K562 (cell line): Measurements from ENCODE around the gene TBC1D7. TPM values are rescaled to one million over a fixed set of nuclear protein-coding genes. Genes with fewer than 3 reads are reported as not detected.

Experiments
- ATAC-seq: fragments of 200-7000 bp; cut with Tn5 transposase; 3 replicates; pipeline ENCODE4 v1.9.1; 2020; ENCODE audit warnings: moderate library complexity
- BruUV-seq: library from RNA; stranded (reverse); fragments of 400-500 nt; replicated peaks from 2 replicates; lab custom pipeline; 2021; lab: Mats Ljungman, UMichigan
- CTCF ChIA-PET: fragments of 300-600 bp; formaldehyde crosslinking; extraction: SDS; loops from one replicate; lab custom pipeline; 2021; ENCODE audit warnings: low intra/inter-chr PET ratio; lab: Yijun Ruan, JAX
- POLR2A ChIA-PET: fragments of 300-600, 350-650 bp; sonication (Branson Sonifier 250); formaldehyde crosslinking; extraction: SDS; loops from one replicate; lab custom pipeline; 2021; ENCODE audit warnings: antibody characterized with exemption, inconsistent platforms; lab: Yijun Ruan, JAX
- DNase-seq, 4 experiments: peaks; one replicate each; pipeline versions ENCODE4 v3.0.0 to v3.0.0-alpha.2; 2011 to 2018; ENCODE audit warnings: low spot score in 3 of 4, mixed read lengths in 3 of 4; ENCODE audit errors: extremely low read depth in 1 of 4
- FAIRE-seq: peaks from 2 replicates; lab custom pipeline; 2011; peaks lifted over from hg19 to GRCh38; lab: Jason Lieb, UNC
- H2AFZ ChIP-seq: 2 replicates; pipeline ENCODE4 v1.6.0; 2011; ENCODE audit warnings: low read depth, low read length, control low read depth, inconsistent platforms
- H3K27ac ChIP-seq: fragments of 200-600 bp; 3 replicates; pipeline ENCODE4 v1.8.0; 2011; ENCODE audit warnings: low read depth, mild to moderate bottlenecking, control low read depth, inconsistent platforms, low read length, moderate library complexity, mixed read lengths; ENCODE audit errors: extremely low read depth
- H3K27me3 ChIP-seq, 2 experiments: fragments of 300-600 bp in 1 of 2; 2 replicates in 1 of 2; 3 replicates in 1 of 2; pipeline versions ENCODE4 v1.6.0 to v1.8.0; 2011; ENCODE audit warnings: inconsistent platforms in 2 of 2, low read length in 2 of 2, mild to moderate bottlenecking in 1 of 2, mixed read lengths in 1 of 2, moderate library complexity in 1 of 2; ENCODE audit not compliant: control insufficient read depth in 2 of 2, insufficient read depth in 2 of 2
- H3K36me3 ChIP-seq: fragments of 300-600 bp; 3 replicates; pipeline ENCODE4 v1.8.0; 2011; ENCODE audit warnings: mild to moderate bottlenecking, low read length, inconsistent platforms; ENCODE audit not compliant: control insufficient read depth, insufficient read depth
- H3K4me1 ChIP-seq, 2 experiments: fragments of 200-600 bp in 1 of 2; replicated peaks in 1 of 2; 2 replicates in 1 of 2; 3 replicates in 1 of 2; pipeline versions ENCODE4 v1.5.1 to v1.8.0; 2011; ENCODE audit warnings: inconsistent platforms in 2 of 2, low read length in 2 of 2, mild to moderate bottlenecking in 1 of 2, mixed read lengths in 1 of 2, moderate library complexity in 1 of 2; ENCODE audit not compliant: control insufficient read depth in 2 of 2, insufficient read depth in 2 of 2
- H3K4me2 ChIP-seq: 2 replicates; pipeline ENCODE4 v1.6.1; 2011; ENCODE audit warnings: low read length, control low read depth, inconsistent platforms, mixed read lengths; ENCODE audit not compliant: insufficient read depth
- H3K4me3 ChIP-seq: fragments of 200-600 bp; sonication (generic), shearing (Covaris generic); 2 replicates; pipeline ENCODE4 v1.5.1; 2016; ENCODE audit warnings: control low read depth, inconsistent platforms
- H3K79me2 ChIP-seq: fragments of 200-600 bp; 3 replicates; pipeline ENCODE4 v1.8.0; 2011; ENCODE audit warnings: low read length, inconsistent platforms; ENCODE audit not compliant: control insufficient read depth, insufficient read depth
- H3K9ac ChIP-seq, 2 experiments: 2 replicates each; pipeline versions ENCODE4 v1.6.0 to v1.6.1; 2011; ENCODE audit warnings: low read depth in 2 of 2, low read length in 2 of 2, control low read depth in 1 of 2, inconsistent platforms in 1 of 2, mild to moderate bottlenecking in 1 of 2, mixed read lengths in 1 of 2; ENCODE audit not compliant: insufficient read depth in 1 of 2
- H3K9me1 ChIP-seq: one replicate; pipeline ENCODE4 v1.6.0; 2011; ENCODE audit warnings: inconsistent platforms, mild to moderate bottlenecking, low read length, moderate library complexity; ENCODE audit not compliant: control insufficient read depth, insufficient read depth
- H3K9me3 ChIP-seq: replicated peaks from 2 replicates; pipeline ENCODE4 v1.5.1; 2011; ENCODE audit warnings: low read depth, low read length, inconsistent platforms; ENCODE audit not compliant: control insufficient read depth, insufficient read depth
- H4K20me1 ChIP-seq: replicated peaks from 2 replicates; pipeline ENCODE4 v1.6.1; 2011; ENCODE audit warnings: low read length, inconsistent platforms, mixed read lengths; ENCODE audit not compliant: control insufficient read depth, insufficient read depth
- ATF3 ChIP-seq, 2 experiments: fragments of 450-650 bp in 1 of 2; sonication (generic) in 1 of 2; formaldehyde crosslinking in 1 of 2; IDR thresholded peaks in 1 of 2; conservative IDR thresholded peaks in 1 of 2; 2 replicates each; pipeline versions ENCODE4 v1.6.1 to v1.8.1; 2016 to 2023; ENCODE audit warnings: mild to moderate bottlenecking in 2 of 2, moderate library complexity in 2 of 2, inconsistent platforms in 1 of 2, missing genetic modification reagents in 1 of 2
- MAZ ChIP-seq, 2 experiments: fragments of 450-650 bp in 1 of 2; sonication (generic) in 1 of 2; formaldehyde crosslinking; IDR thresholded peaks in 1 of 2; conservative IDR thresholded peaks in 1 of 2; 2 replicates each; pipeline versions ENCODE4 v1.4.0 to v1.5.0; 2020; ENCODE audit warnings: mild to moderate bottlenecking in 1 of 2, missing genetic modification reagents in 1 of 2
- PHB ChIP-seq: fragments of 250-450 bp; sonication (Bioruptor Pico); IDR thresholded peaks from 2 replicates; pipeline ENCODE4 v1.5.0; 2021
- RBM25 ChIP-seq: fragments of 200-400 bp; formaldehyde crosslinking; IDR thresholded peaks from 2 replicates; pipeline ENCODE4 v1.6.1; 2018; ENCODE audit warnings: low read length, low read depth, moderate library complexity; ENCODE audit not compliant: severe bottlenecking
- RFX5 ChIP-seq: IDR thresholded peaks from 2 replicates; pipeline ENCODE4 v1.6.1; 2011; ENCODE audit warnings: low read depth, mild to moderate bottlenecking, improper control_type of control experiment, low read length
- SMAD4 ChIP-seq: fragments of 250-450 bp; sonication (Bioruptor Pico); conservative IDR thresholded peaks from 2 replicates; pipeline ENCODE4 v1.8.0; 2021; ENCODE audit warnings: inconsistent platforms, mild to moderate bottlenecking, moderate library complexity
- ZBED1 ChIP-seq: IDR thresholded peaks from 2 replicates; pipeline ENCODE4 v1.6.1; 2014
- ZBTB17 ChIP-seq: fragments of 450-650 bp; formaldehyde crosslinking; IDR thresholded peaks from 2 replicates; pipeline ENCODE4 v1.4.0; 2020; ENCODE audit warnings: mild to moderate bottlenecking
- ZNF316 ChIP-seq: fragments of 450-650 bp; IDR thresholded peaks from 2 replicates; pipeline ENCODE4 v1.6.1; 2016
- ZNF592 ChIP-seq: fragments of 450-650 bp; IDR thresholded peaks from 2 replicates; pipeline ENCODE4 v1.6.1; 2017; ENCODE audit warnings: antibody characterized with exemption, mild to moderate bottlenecking
- WGBS: fragments of 100-300 bp; shearing (Covaris generic); methylation state at CpG from one replicate; pipeline ENCODE4 v1.1.6; 2016; ENCODE audit warnings: low coverage, mixed read lengths; ENCODE audit not compliant: insufficient coverage; ENCODE audit errors: missing lambda C conversion rate; 5-methylcytosine and 5-hydroxymethylcytosine counted together
- in situ Hi-C: fragments of 300-500 bp; cut with MboI; formaldehyde crosslinking; loops from 4 replicates; pipeline ENCODE4 v1.15.0; 2018; ENCODE audit warnings: inconsistent platforms, mixed read lengths
- intact Hi-C: fragments of 100-400 bp; cut with micrococcal nuclease; formaldehyde crosslinking; loops from 2 replicates; pipeline ENCODE4 v1.14.2; 2022
- polyA plus RNA-seq, 8 experiments: library from polyadenylated mRNA; depleted of rRNA in 4 of 8; stranded (reverse) in 5 of 8; unstranded in 3 of 8; fragments of >200 nt; fragmentation: Nextera tagmentation in 2 of 8; fragmentation: Illumina TruSeq in 1 of 8; extraction: Ambion mirVana in 2 of 8; extraction: Trizol in 1 of 8; gene quantifications; 2 replicates each; pipeline versions ENCODE4 v1.2.1 to v1.2.3, GENCODE V29; 2011 to 2014; ENCODE audit warnings: inconsistent platforms in 1 of 8, missing spikeins in 1 of 8
- total RNA-seq, 7 experiments: library from RNA; depleted of rRNA in 6 of 7; stranded (reverse); fragments of >200 nt in 6 of 7; fragmentation: Illumina TruSeq in 2 of 7; extraction: Trizol in 2 of 7; gene quantifications; 2 replicates each; pipeline versions ENCODE4 v1.2.1 to v1.2.3, GENCODE V29; 2011 to 2021; ENCODE audit warnings: low replicate concordance in 1 of 7

The TBC1D7 gene
- total and polyA plus RNA-seq, 9 of the 15 experiments (the other 6 are each of a cell fraction or from before 2014, with no cell fraction given): 49.4 to 107 (median 61.1) TPM

- in situ Hi-C loops: no loop called here
- FAIRE-seq (no peak), DNase-seq (no peak), ATAC-seq (no peak)
- Histone ChIP-seq H3K27ac (no peak overlapping the region), H3K4me2 (no peak overlapping the region), H3K4me1 (peaks cover 6 to 11% of the 10 kb centered on the region in 2 experiments; a peak in 4 of 5 replicates), H3K9me1 (no peaks in the 10 kb centered on the region), H4K20me1 (no peaks in the 10 kb centered on the region), H3K79me2 (no peaks in the 10 kb centered on the region), H3K27me3 (no peaks in the 10 kb centered on the region), H3K9ac (no peak overlapping the region; a peak in 1 of 4 replicates), H2AFZ (no peak overlapping the region), H3K4me3 (no peak overlapping the region), H3K36me3 (peaks cover 84% of the 10 kb centered on the region), H3K9me3 (no peaks in the 10 kb centered on the region)
- intact Hi-C loops: no loop called here
- 85% methylated on average over 2 of the region's 2 CpGs for WGBS
- ChIA-PET CTCF (no interaction called here), POLR2A (interaction anchor here (1.7 kb wide), 1 partner anchor 10 kb away, joined by 4 read pairs; no protein-coding TSS in a partner anchor)
- TF ChIP-seq ZNF592 (no peak), ZNF316 (no peak), ATF3 (IDR thresholded peaks at IDR 0.05) (no peak), ATF3 (CRISPR knock-in tag; conservative IDR thresholded peaks at IDR 0.05) (no peak), PHB (CRISPR knock-in tag) (no peak), RFX5 (no peak), SMAD4 (no peak), RBM25 (no peak), ZBTB17 (CRISPR knock-in tag) (no peak), ZBED1 (no peak), MAZ (CRISPR knock-in tag; conservative IDR thresholded peaks at IDR 0.05 in 1 of 2, IDR thresholded peaks at IDR 0.05 in 1 of 2) (no peak)
- BruUV-seq: no TSS peak
These were observed 9.5 kb downstream of the TBC1D7 start for GRCh38 chr6:13318821-13319220.
